Natural killer cell (primary cell): ENCODE results near the gene PDCD1LG2. TPM values are rescaled to one million over a fixed set of nuclear protein-coding genes. Genes with fewer than 3 reads are reported as not detected.

Experiments
- ATAC-seq, 3 donors: fragments of 150-1000 bp in 2 of 3; fragments of 200-7000 bp in 1 of 3; cut with Tn5 transposase; 1 replicate in 1 of 3; 2 replicates in 2 of 3; pipeline ENCODE4 v1.10.0; 2021; ENCODE audit warnings: mild to moderate bottlenecking in 2 of 3, moderate library complexity in 2 of 3
- DNase-seq, 2 donors: peaks; one replicate each; pipeline versions ENCODE4 v3.0.0 to v3.0.0-alpha.2; 2013 to 2021; ENCODE audit warnings: mixed read lengths in 1 of 2
- H3K27ac ChIP-seq: one replicate; pipeline ENCODE4 v1.5.1; 2013; ENCODE audit warnings: mild to moderate bottlenecking, low read length
- H3K27me3 ChIP-seq: one replicate; pipeline ENCODE4 v1.6.1; 2013; ENCODE audit warnings: low read length; ENCODE audit not compliant: control insufficient read depth, insufficient read depth
- H3K36me3 ChIP-seq: one replicate; pipeline ENCODE4 v1.6.1; 2013; ENCODE audit warnings: low read length; ENCODE audit not compliant: control insufficient read depth, insufficient read depth
- H3K4me1 ChIP-seq: one replicate; pipeline ENCODE4 v1.6.1; 2013; ENCODE audit warnings: low read length; ENCODE audit not compliant: control insufficient read depth, insufficient read depth
- H3K4me3 ChIP-seq: one replicate; pipeline ENCODE4 v1.5.1; 2013; ENCODE audit warnings: low read length
- H3K9me3 ChIP-seq: one replicate; pipeline ENCODE4 v1.6.1; 2013; ENCODE audit warnings: low read length; ENCODE audit not compliant: control insufficient read depth, insufficient read depth
- H3K27ac Mint-ChIP-seq, 2 donors: one replicate each; pipeline ENCODE4 v1.8.0; 2022; ENCODE audit warnings: mild to moderate bottlenecking in 2 of 2, mixed read lengths in 2 of 2, moderate library complexity in 1 of 2
- H3K27me3 Mint-ChIP-seq, 2 donors: one replicate each; pipeline ENCODE4 v1.8.0; 2022; ENCODE audit warnings: low read depth in 2 of 2, mixed read lengths in 2 of 2
- H3K36me3 Mint-ChIP-seq: one replicate; pipeline ENCODE4 v1.8.0; 2022; ENCODE audit warnings: mixed read lengths
- H3K4me1 Mint-ChIP-seq, 2 donors: one replicate each; pipeline ENCODE4 v1.8.0; 2022; ENCODE audit warnings: mixed read lengths in 2 of 2
- H3K4me3 Mint-ChIP-seq: one replicate; pipeline ENCODE4 v1.8.0; 2022; ENCODE audit warnings: mild to moderate bottlenecking, moderate library complexity, mixed read lengths
- H3K9me3 Mint-ChIP-seq, 2 donors: one replicate each; pipeline ENCODE4 v1.8.0; 2022; ENCODE audit warnings: mixed read lengths in 2 of 2
- WGBS: methylation state at CpG from one replicate; pipeline ENCODE4 v1.1.7; 2013; ENCODE audit warnings: missing lambda C conversion rate; ENCODE audit not compliant: insufficient coverage; 5-methylcytosine and 5-hydroxymethylcytosine counted together
- intact Hi-C: fragments of 100-400 bp; cut with micrococcal nuclease; formaldehyde crosslinking; loops from one replicate; pipeline ENCODE4 v1.14.2; 2022
- total RNA-seq, 4 donors: library from RNA; stranded (reverse); fragments of 120-200 nt in 1 of 4; gene quantifications; one replicate each; pipeline versions ENCODE4 v1.2.3 to v1.2.4, GENCODE V29; 2013 to 2022
- TF ChIP-seq, protein P1 (sequence below): fragments of 200-600 bp; IDR thresholded peaks from one replicate; pipeline ENCODE4 v1.8.0; 2022; ENCODE audit warnings: antibody characterized with exemption

Gene PDCD1LG2
- total RNA-seq, 3 donors from 2014 or later (not counting 1 experiment from before 2014, with no cell fraction given) = 0.14 to 1.2 (median 0.16) TPM

DNA sequence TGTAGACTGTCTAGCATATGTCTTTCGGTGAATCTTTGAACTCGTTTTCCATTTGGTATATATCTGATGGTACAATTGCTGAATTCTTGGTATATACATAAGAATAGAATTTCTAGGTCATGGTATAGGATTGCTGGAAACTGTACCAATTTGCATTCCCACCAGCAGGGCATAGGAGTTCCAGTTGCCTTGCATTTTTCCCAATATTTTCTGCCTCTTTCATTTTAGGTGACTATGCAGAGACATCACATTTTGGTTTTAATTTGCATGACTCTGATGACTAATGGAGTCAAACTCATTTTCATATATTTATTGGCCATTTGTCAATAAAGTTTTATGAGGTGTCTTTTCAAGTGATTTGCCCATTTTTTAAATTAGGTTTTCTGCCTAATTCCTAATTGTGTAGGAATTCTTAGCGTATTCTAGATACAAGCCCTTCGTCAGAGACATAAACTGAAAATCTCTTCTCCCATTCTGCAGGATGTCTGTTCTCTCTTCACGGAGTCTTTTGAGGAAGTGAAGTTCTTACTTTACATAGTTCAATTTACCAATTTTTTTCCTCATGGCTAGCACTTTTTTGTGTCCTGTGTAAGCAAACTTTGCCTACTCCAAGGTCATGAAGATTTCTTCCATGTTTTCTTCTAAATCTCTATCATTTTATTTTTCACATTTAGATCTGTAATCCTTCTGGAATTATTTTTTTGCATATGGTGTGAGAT, 28.9 kb upstream of the PDCD1LG2 start:
- no peak for DNase-seq
- no peak overlapping the region for H3K27ac ChIP-seq
- Mint-ChIP-seq H3K27ac (no peak overlapping the region), H3K4me3 (no peak overlapping the region), H3K27me3 (peaks cover 7 to 10% of the 10 kb centered on the region in 2 donors), H3K4me1 (no peaks in the 10 kb centered on the region), H3K9me3 (no peaks in the 10 kb centered on the region), H3K36me3 (no peaks in the 10 kb centered on the region)
- H3K4me3 ChIP-seq = no peak overlapping the region
- H3K4me1 ChIP-seq = no peaks in the 10 kb centered on the region
- 70% methylated on average over 5 of the region's 5 CpGs for WGBS
- TF ChIP-seq, protein P1, sequence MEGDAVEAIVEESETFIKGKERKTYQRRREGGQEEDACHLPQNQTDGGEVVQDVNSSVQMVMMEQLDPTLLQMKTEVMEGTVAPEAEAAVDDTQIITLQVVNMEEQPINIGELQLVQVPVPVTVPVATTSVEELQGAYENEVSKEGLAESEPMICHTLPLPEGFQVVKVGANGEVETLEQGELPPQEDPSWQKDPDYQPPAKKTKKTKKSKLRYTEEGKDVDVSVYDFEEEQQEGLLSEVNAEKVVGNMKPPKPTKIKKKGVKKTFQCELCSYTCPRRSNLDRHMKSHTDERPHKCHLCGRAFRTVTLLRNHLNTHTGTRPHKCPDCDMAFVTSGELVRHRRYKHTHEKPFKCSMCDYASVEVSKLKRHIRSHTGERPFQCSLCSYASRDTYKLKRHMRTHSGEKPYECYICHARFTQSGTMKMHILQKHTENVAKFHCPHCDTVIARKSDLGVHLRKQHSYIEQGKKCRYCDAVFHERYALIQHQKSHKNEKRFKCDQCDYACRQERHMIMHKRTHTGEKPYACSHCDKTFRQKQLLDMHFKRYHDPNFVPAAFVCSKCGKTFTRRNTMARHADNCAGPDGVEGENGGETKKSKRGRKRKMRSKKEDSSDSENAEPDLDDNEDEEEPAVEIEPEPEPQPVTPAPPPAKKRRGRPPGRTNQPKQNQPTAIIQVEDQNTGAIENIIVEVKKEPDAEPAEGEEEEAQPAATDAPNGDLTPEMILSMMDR = no peak
- no peaks in the 10 kb centered on the region for H3K9me3 ChIP-seq
- no peaks in the 10 kb centered on the region for H3K27me3 ChIP-seq
- no peak for ATAC-seq
- H3K36me3 ChIP-seq = no peaks in the 10 kb centered on the region
- intact Hi-C loops = no loop called here

DNA sequence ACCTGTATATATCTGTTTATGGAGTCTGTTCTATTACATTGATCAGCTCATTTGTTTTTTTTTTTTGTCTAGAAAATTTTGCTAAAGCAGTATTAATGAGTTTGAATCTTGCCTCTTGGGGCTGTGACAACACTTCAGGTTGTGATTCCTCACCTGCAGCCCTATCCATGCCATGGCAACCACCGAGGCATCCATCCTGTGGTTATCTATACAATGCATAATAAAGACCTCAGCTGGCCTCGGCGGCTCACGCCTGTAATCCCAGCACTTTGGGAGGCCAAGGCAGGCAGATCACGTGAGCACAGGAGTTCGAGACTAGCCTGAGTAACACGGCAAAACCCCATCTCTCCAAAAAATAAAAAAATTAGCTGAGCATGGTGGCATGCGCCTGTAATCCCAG, 28.1 kb upstream of the PDCD1LG2 start:
- Histone ChIP-seq H3K27ac (no peak overlapping the region), H3K4me3 (no peak overlapping the region), H3K27me3 (no peaks in the 10 kb centered on the region), H3K9me3 (no peaks in the 10 kb centered on the region), H3K36me3 (no peaks in the 10 kb centered on the region), H3K4me1 (no peaks in the 10 kb centered on the region)
- H3K4me1 Mint-ChIP-seq = no peaks in the 10 kb centered on the region
- peaks cover 7 to 10% of the 10 kb centered on the region in 2 donors for H3K27me3 Mint-ChIP-seq
- H3K4me3 Mint-ChIP-seq = no peak overlapping the region
- no peak for DNase-seq
- no peaks in the 10 kb centered on the region for H3K9me3 Mint-ChIP-seq
- intact Hi-C loops = no loop called here
- no peaks in the 10 kb centered on the region for H3K36me3 Mint-ChIP-seq
- WGBS = 94% methylated on average over 8 of the region's 8 CpGs
- H3K27ac Mint-ChIP-seq = no peak overlapping the region
- TF ChIP-seq, protein P1 = no peak
- no peak for ATAC-seq

DNA sequence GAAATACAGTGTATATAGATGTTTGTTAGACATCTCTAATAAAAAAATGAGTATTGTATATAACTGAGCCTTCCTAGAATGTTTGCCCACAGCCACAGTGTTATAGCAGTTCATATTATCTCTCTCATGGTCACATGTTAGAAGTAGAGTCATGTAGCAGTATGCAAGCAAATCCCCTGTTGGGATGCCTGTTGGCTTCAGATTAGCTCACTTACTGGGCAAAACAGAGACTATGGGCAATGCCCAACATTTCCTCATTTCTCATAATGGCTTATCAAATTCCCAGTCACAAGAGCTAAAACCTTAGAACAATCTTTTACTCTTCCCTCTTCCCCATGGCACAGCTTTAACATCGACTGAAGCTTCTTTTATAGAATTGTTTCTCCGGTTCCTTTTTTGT, 27.0 kb upstream of the PDCD1LG2 start:
- no peaks in the 10 kb centered on the region for H3K4me1 ChIP-seq
- H3K36me3 ChIP-seq = no peaks in the 10 kb centered on the region
- Mint-ChIP-seq H3K4me3 (no peak overlapping the region), H3K27ac (no peak overlapping the region), H3K27me3 (peaks cover 7 to 10% of the 10 kb centered on the region in 2 donors), H3K4me1 (no peaks in the 10 kb centered on the region), H3K36me3 (no peaks in the 10 kb centered on the region), H3K9me3 (no peaks in the 10 kb centered on the region)
- no CpG with 5 or more reads among the region's 2 CpGs for WGBS
- intact Hi-C loops = no loop called here
- DNase-seq (no peak), ATAC-seq (no peak)
- H3K9me3 ChIP-seq = no peaks in the 10 kb centered on the region
- TF ChIP-seq, protein P1 = no peak
- no peak overlapping the region for H3K27ac ChIP-seq
- no peaks in the 10 kb centered on the region for H3K27me3 ChIP-seq
- no peak overlapping the region for H3K4me3 ChIP-seq
